ENCODE data around the gene ATRX. TPM values are rescaled to one million over a fixed set of nuclear protein-coding genes. Genes with fewer than 3 reads are reported as not detected.
"Not testable (repeated sequence)": the region's sequence is repeated elsewhere in the genome, so short reads cannot be mapped to it uniquely, and the experiment has no call there.

Gene ATRX, protein sequence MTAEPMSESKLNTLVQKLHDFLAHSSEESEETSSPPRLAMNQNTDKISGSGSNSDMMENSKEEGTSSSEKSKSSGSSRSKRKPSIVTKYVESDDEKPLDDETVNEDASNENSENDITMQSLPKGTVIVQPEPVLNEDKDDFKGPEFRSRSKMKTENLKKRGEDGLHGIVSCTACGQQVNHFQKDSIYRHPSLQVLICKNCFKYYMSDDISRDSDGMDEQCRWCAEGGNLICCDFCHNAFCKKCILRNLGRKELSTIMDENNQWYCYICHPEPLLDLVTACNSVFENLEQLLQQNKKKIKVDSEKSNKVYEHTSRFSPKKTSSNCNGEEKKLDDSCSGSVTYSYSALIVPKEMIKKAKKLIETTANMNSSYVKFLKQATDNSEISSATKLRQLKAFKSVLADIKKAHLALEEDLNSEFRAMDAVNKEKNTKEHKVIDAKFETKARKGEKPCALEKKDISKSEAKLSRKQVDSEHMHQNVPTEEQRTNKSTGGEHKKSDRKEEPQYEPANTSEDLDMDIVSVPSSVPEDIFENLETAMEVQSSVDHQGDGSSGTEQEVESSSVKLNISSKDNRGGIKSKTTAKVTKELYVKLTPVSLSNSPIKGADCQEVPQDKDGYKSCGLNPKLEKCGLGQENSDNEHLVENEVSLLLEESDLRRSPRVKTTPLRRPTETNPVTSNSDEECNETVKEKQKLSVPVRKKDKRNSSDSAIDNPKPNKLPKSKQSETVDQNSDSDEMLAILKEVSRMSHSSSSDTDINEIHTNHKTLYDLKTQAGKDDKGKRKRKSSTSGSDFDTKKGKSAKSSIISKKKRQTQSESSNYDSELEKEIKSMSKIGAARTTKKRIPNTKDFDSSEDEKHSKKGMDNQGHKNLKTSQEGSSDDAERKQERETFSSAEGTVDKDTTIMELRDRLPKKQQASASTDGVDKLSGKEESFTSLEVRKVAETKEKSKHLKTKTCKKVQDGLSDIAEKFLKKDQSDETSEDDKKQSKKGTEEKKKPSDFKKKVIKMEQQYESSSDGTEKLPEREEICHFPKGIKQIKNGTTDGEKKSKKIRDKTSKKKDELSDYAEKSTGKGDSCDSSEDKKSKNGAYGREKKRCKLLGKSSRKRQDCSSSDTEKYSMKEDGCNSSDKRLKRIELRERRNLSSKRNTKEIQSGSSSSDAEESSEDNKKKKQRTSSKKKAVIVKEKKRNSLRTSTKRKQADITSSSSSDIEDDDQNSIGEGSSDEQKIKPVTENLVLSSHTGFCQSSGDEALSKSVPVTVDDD (N-terminal part only)
- total RNA-seq, result 100 to 1,000 TPM; 106 to 111 TPM
- polyA plus RNA-seq, result 10 to 100 TPM; 24.4 to 80.4 TPM

DNA sequence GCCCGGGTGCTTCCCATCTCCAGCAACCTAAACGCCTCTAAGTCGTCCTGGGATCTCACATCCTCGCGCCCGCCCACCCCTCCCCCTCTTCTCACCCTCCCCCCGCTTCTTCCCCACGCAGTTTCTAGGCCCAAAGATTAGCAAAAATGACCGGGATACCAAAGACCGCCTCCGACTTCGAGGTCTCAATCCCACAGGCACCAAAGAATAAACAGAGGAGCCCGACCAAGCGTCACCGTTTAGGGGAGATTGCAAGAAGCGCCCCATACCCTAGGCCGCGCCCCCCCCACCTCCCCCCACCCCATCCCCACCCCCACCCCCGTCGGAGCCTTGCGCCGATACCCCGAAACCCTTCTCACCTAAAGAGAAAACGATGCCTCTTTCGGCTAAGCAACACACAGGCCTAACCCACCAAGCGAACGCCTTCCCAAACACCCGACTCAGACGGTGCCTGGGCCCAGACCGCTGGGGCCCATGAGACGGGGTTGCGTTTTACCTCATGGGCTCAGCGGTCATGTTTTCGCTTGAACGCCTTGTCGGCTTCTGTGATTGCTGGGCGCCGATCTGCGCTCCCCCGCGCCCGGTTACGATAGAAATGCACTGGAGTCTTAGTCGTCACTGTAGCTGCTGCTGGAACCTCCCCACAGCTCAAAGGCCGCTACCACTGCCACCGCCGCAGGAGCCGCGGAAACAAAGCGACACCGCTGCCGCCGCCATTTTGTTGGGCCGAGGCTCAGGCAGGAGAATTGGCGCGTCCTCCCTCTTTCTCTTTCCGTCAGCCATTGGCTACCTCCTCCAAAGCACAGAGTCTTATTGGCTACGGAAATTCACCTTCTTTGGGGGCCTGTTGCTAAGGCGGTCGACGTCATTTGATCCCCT is at the start of gene ATRX:
ATRX (minus strand) TSS at position 731 of the 879 bp plus-strand sequence; CDS start at position 516, 215 bp downstream.
- Histone ChIP-seq H3K4me1 (ENCODE audit: insufficient read depth, low read length) (peaks cover 45% of the 10 kb centered on the region), H3K4me3 (ENCODE audit: low read length in 2 of 2) (peak within 1 kb of the TSS; percentile 54 to 57), H3K27ac (ENCODE audit: low read depth, low read length) (peak within 1 kb of the TSS; percentile 90), H3K9me3 (ENCODE audit: control insufficient read depth in 1 of 2, low read length in 2 of 2) (no peaks in the 10 kb centered on the region), H3K27me3 (ENCODE audit: insufficient read depth, low read length) (no peaks in the 10 kb centered on the region), H3K36me3 (ENCODE audit: insufficient read depth, low read length) (no peaks in the 10 kb centered on the region)
- no peaks in the 10 kb centered on the region for H3K9me3 Mint-ChIP-seq
- H3K27ac Mint-ChIP-seq, result peak within 1 kb of the TSS; percentile 99 to 100 (median 100)
- H3K27me3 Mint-ChIP-seq, result no peaks in the 10 kb centered on the region
- peaks cover 3 to 8% of the 10 kb centered on the region in 2 donors for H3K36me3 Mint-ChIP-seq
- DNase-seq, result peak; percentile 80 to 87 (median 82)
- CTCF ChIA-PET (ENCODE audit: partially characterized antibody), result no interaction called here
- peak within 1 kb of the TSS; percentile 98 to 100 (median 99) for H3K4me3 Mint-ChIP-seq
- intact Hi-C loops (cut with micrococcal nuclease), result loop anchor here (1.0 to 10.0 kb wide), 4 partner anchors 71 to 319 kb away; partner anchors contain the start of genes ATP7A, MAGT1 and PGK1
- peaks cover 10 to 55% (median 26%) of the 10 kb centered on the region in 4 donors for H3K4me1 Mint-ChIP-seq
- POLR2A ChIA-PET (ENCODE audit: partially characterized antibody), result interaction anchor here (0.7 to 1.3 kb wide), 4 partner anchors 110 to 319 kb away, joined by 3 to 7 read pairs (median 4); partner anchors contain the start of genes COX7B, MAGT1 and PGK1

GRCh38 chrX:77831544-77831943 is 45.5 kb upstream of the ATRX start:
- intact Hi-C loops (cut with micrococcal nuclease); H3K27ac ChIP-seq (ENCODE audit: low read depth, low read length); H3K4me1 Mint-ChIP-seq; H3K27me3 Mint-ChIP-seq; H3K9me3 Mint-ChIP-seq; H3K4me1 ChIP-seq (ENCODE audit: insufficient read depth, low read length); H3K4me3 Mint-ChIP-seq; H3K9me3 ChIP-seq (ENCODE audit: control insufficient read depth in 1 of 2, low read length in 2 of 2); H3K27me3 ChIP-seq (ENCODE audit: insufficient read depth, low read length); H3K36me3 ChIP-seq (ENCODE audit: insufficient read depth, low read length); H3K27ac Mint-ChIP-seq; DNase-seq; H3K4me3 ChIP-seq (ENCODE audit: low read length in 2 of 2): not testable (repeated sequence)
- POLR2A ChIA-PET (ENCODE audit: partially characterized antibody), result interaction anchor here (0.7 kb wide), 1 partner anchor 79 kb away, joined by 3 read pairs; the partner anchor contains the start of gene ATP7A
- CTCF ChIA-PET (ENCODE audit: partially characterized antibody), result interaction anchor here (1.1 kb wide), 1 partner anchor 25 kb away, joined by 3 read pairs; no protein-coding TSS in a partner anchor
- H3K36me3 Mint-ChIP-seq, result peaks cover 19 to 35% of the 10 kb centered on the region in 2 donors

- H3K4me3 ChIP-seq (ENCODE audit: low read length in 2 of 2); H3K27me3 ChIP-seq (ENCODE audit: insufficient read depth, low read length); H3K4me1 Mint-ChIP-seq; POLR2A ChIA-PET (ENCODE audit: partially characterized antibody); H3K27ac Mint-ChIP-seq; H3K4me1 ChIP-seq (ENCODE audit: insufficient read depth, low read length); H3K27ac ChIP-seq (ENCODE audit: low read depth, low read length); H3K36me3 ChIP-seq (ENCODE audit: insufficient read depth, low read length); H3K27me3 Mint-ChIP-seq; DNase-seq; CTCF ChIA-PET (ENCODE audit: partially characterized antibody); intact Hi-C loops (cut with micrococcal nuclease); H3K9me3 ChIP-seq (ENCODE audit: control insufficient read depth in 1 of 2, low read length in 2 of 2); H3K4me3 Mint-ChIP-seq: not testable (repeated sequence)
- peaks cover 0 to 11% (median 6%) of the 10 kb centered on the region in 8 donors for H3K9me3 Mint-ChIP-seq
- H3K36me3 Mint-ChIP-seq, result peaks cover 24 to 38% of the 10 kb centered on the region in 2 donors
These were observed 36.0 kb upstream of the ATRX start for GRCh38 chrX:77821989-77822388.

GRCh38 chrX:77820091-77820727 is 34.2 kb upstream of the ATRX start:
- Mint-ChIP-seq H3K36me3 (peaks cover 10 to 24% of the 10 kb centered on the region in 2 donors), H3K27ac (no peak overlapping the region), H3K4me1 (no peaks in the 10 kb centered on the region), H3K4me3 (no peak overlapping the region), H3K27me3 (no peaks in the 10 kb centered on the region), H3K9me3 (peaks cover 0 to 11% (median 6%) of the 10 kb centered on the region in 8 donors)
- Histone ChIP-seq H3K9me3 (ENCODE audit: control insufficient read depth in 1 of 2, low read length in 2 of 2) (no peaks in the 10 kb centered on the region), H3K27me3 (ENCODE audit: insufficient read depth, low read length) (no peaks in the 10 kb centered on the region), H3K27ac (ENCODE audit: low read depth, low read length) (no peak overlapping the region), H3K36me3 (ENCODE audit: insufficient read depth, low read length) (no peaks in the 10 kb centered on the region), H3K4me1 (ENCODE audit: insufficient read depth, low read length) (no peaks in the 10 kb centered on the region), H3K4me3 (ENCODE audit: low read length in 2 of 2) (no peak overlapping the region)
- POLR2A ChIA-PET (ENCODE audit: partially characterized antibody), result no interaction called here
- DNase-seq, result no peak
- intact Hi-C loops (cut with micrococcal nuclease), result no loop called here
- CTCF ChIA-PET (ENCODE audit: partially characterized antibody), result no interaction called here

DNA sequence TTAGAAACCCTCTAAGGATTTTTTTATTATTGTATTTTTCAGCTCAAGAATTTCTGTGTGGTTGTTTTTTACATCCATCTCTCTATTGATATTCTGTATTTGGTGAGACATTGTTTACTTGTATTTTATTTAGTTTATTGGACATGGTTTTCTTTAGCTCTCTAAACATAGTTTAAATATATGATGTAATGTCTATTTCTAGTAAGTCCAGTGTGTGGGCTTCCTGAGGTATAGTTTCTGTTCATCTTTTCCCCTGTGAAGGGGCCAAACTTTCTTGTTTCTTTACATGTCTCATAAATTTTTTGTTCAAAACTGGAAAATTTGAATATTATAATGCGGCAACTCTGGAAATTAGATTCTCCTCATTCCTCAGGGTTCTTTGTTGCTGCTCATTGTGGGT is 28.2 kb upstream of the ATRX start:
- CTCF ChIA-PET (ENCODE audit: partially characterized antibody), result no interaction called here
- intact Hi-C loops (cut with micrococcal nuclease), result no loop called here
- Mint-ChIP-seq H3K4me1 (no peaks in the 10 kb centered on the region), H3K9me3 (peaks cover 0 to 3% (median 0%) of the 10 kb centered on the region in 8 donors), H3K27me3 (no peaks in the 10 kb centered on the region), H3K36me3 (peaks cover 0 to 1% of the 10 kb centered on the region in 2 donors), H3K4me3 (no peak overlapping the region), H3K27ac (no peak overlapping the region)
- Histone ChIP-seq H3K27ac (ENCODE audit: low read depth, low read length) (no peak overlapping the region), H3K4me3 (ENCODE audit: low read length in 2 of 2) (no peak overlapping the region), H3K36me3 (ENCODE audit: insufficient read depth, low read length) (no peaks in the 10 kb centered on the region), H3K4me1 (ENCODE audit: insufficient read depth, low read length) (no peaks in the 10 kb centered on the region), H3K9me3 (ENCODE audit: control insufficient read depth in 1 of 2, low read length in 2 of 2) (no peaks in the 10 kb centered on the region), H3K27me3 (ENCODE audit: insufficient read depth, low read length) (no peaks in the 10 kb centered on the region)
- POLR2A ChIA-PET (ENCODE audit: partially characterized antibody), result no interaction called here
- no peak for DNase-seq

GRCh38 chrX:77802201-77802600 is 16.2 kb upstream of the ATRX start:
- Mint-ChIP-seq H3K36me3 (no peaks in the 10 kb centered on the region), H3K9me3 (peaks cover 0 to 6% (median under 1%) of the 10 kb centered on the region in 8 donors), H3K4me3 (no peak overlapping the region), H3K27ac (no peak overlapping the region), H3K4me1 (peaks cover 0 to 3% (median 1%) of the 10 kb centered on the region in 4 donors), H3K27me3 (no peaks in the 10 kb centered on the region)
- H3K27ac ChIP-seq (ENCODE audit: low read depth, low read length), result no peak overlapping the region
- H3K36me3 ChIP-seq (ENCODE audit: insufficient read depth, low read length), result no peaks in the 10 kb centered on the region
- no peak overlapping the region for H3K4me3 ChIP-seq (ENCODE audit: low read length in 2 of 2)
- CTCF ChIA-PET (ENCODE audit: partially characterized antibody), result no interaction called here
- H3K27me3 ChIP-seq (ENCODE audit: insufficient read depth, low read length), result no peaks in the 10 kb centered on the region
- no peak for DNase-seq
- intact Hi-C loops (cut with micrococcal nuclease), result no loop called here
- no peaks in the 10 kb centered on the region for H3K9me3 ChIP-seq (ENCODE audit: control insufficient read depth in 1 of 2, low read length in 2 of 2)
- POLR2A ChIA-PET (ENCODE audit: partially characterized antibody), result no interaction called here
- no peaks in the 10 kb centered on the region for H3K4me1 ChIP-seq (ENCODE audit: insufficient read depth, low read length)

Measured in CD4-positive, alpha-beta memory T cell (primary cell).